ENCODE measurements around the gene PPT2.

DNA sequence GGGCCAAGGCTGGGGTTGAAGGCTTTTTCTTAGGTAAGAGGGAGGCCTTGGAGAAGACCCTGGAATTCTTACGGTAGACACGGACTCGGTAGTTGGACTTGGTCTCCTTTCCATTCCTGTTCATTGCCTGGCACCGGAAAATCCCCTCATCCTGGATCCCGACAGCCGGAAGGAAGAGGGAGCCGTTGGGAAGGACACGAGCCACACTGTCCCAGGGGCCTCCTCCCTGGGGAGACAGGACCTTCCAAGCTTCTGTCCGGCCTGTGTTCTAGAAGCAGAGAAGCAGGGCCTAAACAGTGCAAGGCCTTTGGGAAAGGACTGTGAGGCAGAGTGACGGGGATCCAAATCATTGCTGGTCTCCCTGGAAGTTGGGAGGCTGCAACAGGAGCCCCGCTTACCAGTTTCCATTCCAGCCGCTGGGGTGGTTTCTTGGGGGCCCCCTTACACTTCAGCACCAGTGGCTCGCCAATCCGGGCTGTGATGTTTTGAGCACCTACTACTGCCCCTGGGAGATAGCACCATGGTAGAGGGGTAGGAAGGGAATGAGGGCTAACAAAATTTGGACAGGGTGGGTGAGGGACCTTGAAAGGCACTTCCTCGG lies 29.6 kb downstream of the PPT2 start:
- TF ChIP-seq, protein P1, sequence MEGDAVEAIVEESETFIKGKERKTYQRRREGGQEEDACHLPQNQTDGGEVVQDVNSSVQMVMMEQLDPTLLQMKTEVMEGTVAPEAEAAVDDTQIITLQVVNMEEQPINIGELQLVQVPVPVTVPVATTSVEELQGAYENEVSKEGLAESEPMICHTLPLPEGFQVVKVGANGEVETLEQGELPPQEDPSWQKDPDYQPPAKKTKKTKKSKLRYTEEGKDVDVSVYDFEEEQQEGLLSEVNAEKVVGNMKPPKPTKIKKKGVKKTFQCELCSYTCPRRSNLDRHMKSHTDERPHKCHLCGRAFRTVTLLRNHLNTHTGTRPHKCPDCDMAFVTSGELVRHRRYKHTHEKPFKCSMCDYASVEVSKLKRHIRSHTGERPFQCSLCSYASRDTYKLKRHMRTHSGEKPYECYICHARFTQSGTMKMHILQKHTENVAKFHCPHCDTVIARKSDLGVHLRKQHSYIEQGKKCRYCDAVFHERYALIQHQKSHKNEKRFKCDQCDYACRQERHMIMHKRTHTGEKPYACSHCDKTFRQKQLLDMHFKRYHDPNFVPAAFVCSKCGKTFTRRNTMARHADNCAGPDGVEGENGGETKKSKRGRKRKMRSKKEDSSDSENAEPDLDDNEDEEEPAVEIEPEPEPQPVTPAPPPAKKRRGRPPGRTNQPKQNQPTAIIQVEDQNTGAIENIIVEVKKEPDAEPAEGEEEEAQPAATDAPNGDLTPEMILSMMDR (IDR thresholded peaks at IDR 0.05) = no peak
- TF ChIP-seq CREB1 (CRISPR knock-in tag; IDR thresholded peaks at IDR 0.05) = no peak
- no peak for TF ChIP-seq FOXK1 (CRISPR knock-in tag; IDR thresholded peaks at IDR 0.05)
- no peak for TF ChIP-seq GABPB1 (CRISPR knock-in tag; IDR thresholded peaks at IDR 0.05)

Data from WTC11 (cell line).